Measurements from ENCODE around the gene FBN1.

The FBN1 gene

DNA sequence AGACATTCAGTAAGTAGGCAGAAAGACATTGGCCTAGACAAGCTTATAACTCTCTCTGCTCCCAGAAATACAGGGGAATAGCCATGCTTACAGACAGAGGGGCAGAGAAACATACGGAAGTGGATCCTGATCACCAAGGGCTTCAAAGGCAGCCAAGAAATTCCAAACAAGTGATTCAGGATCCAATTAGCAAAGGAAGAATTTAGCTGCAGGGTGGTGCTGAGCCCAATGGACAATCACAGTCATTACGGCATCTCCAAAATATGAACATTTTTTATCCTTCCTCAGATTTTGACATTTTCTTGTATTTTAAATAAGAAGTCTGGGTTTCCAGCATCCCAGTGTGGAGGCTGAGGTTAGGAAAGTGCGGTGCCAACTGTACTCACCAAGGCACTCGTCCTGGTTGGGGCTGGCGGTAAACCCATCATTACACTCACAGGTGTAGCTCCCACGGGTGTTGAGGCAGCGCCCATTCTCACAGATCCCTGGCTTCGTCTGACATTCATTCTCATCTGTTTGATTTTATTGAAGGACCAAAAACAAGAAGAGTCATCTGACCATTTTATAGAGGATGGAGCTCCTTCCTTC is 217.5 kb downstream of the FBN1 start:
- in situ Hi-C loops (cut with MboI; ENCODE audit: low sequenced_read_pairs): no loop called here
- no peaks in the 10 kb centered on the region for H3K9me3 ChIP-seq
- H3K4me1 ChIP-seq: no peaks in the 10 kb centered on the region
- no peak for DNase-seq (ENCODE audit: low spot score in 2 of 2)
- no peak overlapping the region for H3K4me3 ChIP-seq
- H3K27me3 ChIP-seq (ENCODE audit: low read depth): no peaks in the 10 kb centered on the region
- no peaks in the 10 kb centered on the region for H3K36me3 ChIP-seq (replicated peaks)

DNA sequence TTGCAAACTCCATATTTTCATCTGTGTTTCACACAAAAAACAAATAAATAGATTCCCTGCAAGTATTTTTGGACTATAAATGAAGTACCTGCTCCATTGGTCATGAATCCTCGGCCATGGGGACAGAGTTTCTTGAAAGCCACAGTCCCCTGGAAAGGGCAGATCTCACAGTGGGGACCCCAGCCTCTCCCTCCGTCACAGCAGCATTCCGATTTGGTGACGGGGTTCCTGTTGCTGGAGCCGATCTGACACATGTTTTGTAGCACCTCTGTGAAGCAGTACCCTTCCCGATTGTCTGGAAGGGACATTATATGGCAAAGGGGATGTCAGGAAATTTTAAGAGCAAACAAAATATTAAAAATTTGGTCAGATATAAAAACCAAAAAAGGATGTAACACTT is 218.0 kb downstream of the FBN1 start:
- in situ Hi-C loops (cut with MboI; ENCODE audit: low sequenced_read_pairs): no loop called here
- H3K36me3 ChIP-seq (replicated peaks): no peaks in the 10 kb centered on the region

DNA sequence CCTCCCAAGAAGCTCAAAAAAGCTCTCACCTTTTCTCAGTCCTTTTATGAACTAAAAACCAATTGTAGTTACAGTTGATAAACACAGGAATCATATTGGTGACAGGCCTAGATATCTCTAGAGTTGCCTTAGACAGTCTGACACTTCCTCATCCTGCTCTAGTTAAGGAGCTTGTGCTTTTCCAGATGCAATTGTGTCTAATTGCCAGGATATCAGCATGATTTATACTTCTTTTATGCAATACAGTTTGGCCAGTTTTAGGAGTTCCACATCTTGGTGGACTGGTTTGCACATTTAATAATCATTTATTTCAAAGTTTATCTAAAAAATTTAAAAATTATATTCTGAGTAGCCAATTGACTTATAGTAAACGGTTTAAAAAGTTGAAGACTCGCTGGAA is 218.6 kb downstream of the FBN1 start:
- Histone ChIP-seq H3K27me3 (ENCODE audit: low read depth) (no peaks in the 10 kb centered on the region), H3K9me3 (no peaks in the 10 kb centered on the region), H3K4me1 (no peaks in the 10 kb centered on the region), H3K4me3 (no peak overlapping the region), H3K36me3 (replicated peaks) (no peaks in the 10 kb centered on the region)
- in situ Hi-C loops (cut with MboI; ENCODE audit: low sequenced_read_pairs): no loop called here
- no peak for DNase-seq (ENCODE audit: low spot score in 2 of 2)

More for the DNA sequence above, 218.0 kb downstream of the FBN1 start:
- no peaks in the 10 kb centered on the region for H3K4me1 ChIP-seq
- no peak overlapping the region for H3K4me3 ChIP-seq
- H3K27me3 ChIP-seq (ENCODE audit: low read depth): no peaks in the 10 kb centered on the region
- no peaks in the 10 kb centered on the region for H3K9me3 ChIP-seq
- no peak for DNase-seq (ENCODE audit: low spot score in 2 of 2)

DNA sequence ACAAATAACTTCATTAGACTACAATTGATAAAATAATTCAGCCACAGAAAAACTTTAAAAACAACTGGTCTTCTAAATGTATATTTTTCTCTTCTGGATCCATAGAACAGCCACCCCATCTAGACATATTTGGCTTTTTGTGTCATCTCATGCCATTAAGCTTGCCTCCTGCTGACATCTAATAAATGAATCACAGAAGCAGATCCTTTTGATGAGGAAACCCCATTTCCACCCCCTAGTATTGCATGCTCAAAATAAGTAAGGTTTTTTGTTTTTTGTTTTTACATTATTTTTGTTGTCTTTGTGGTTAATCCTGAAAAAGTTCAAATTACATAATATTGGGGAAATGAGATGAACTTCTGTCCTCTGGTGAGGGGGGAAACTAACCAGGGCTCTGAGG is 219.5 kb downstream of the FBN1 start:
- Histone ChIP-seq H3K4me1 (no peaks in the 10 kb centered on the region), H3K27me3 (ENCODE audit: low read depth) (no peaks in the 10 kb centered on the region), H3K36me3 (replicated peaks) (no peaks in the 10 kb centered on the region), H3K9me3 (no peaks in the 10 kb centered on the region), H3K4me3 (no peak overlapping the region)
- in situ Hi-C loops (cut with MboI; ENCODE audit: low sequenced_read_pairs): no loop called here
- no peak for DNase-seq (ENCODE audit: low spot score in 2 of 2)

DNA sequence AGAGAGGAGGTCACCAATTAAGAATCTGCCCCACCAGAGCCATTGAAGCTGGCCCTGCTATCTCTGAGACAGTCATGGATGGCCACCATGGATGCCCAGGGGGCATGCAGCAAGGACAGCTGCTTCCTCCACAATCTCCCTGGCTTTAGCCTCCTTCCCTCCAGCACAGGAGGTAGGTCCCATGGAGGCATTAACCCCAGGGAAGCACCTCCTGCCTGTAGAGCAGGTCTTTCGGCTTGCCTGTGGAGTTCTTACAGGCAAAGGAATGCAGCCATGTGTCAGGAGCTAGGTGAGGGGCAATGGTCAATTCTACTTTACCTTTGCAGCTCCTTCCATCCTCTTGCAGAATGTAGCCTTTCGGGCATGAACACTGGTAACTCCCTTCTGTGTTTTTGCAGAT is 220.5 kb downstream of the FBN1 start:
- H3K4me1 ChIP-seq: no peaks in the 10 kb centered on the region
- no peak for DNase-seq (ENCODE audit: low spot score in 2 of 2)
- in situ Hi-C loops (cut with MboI; ENCODE audit: low sequenced_read_pairs): no loop called here
- no peaks in the 10 kb centered on the region for H3K27me3 ChIP-seq (ENCODE audit: low read depth)
- no peaks in the 10 kb centered on the region for H3K9me3 ChIP-seq
- H3K36me3 ChIP-seq (replicated peaks): no peaks in the 10 kb centered on the region
- H3K4me3 ChIP-seq: no peak overlapping the region

DNA sequence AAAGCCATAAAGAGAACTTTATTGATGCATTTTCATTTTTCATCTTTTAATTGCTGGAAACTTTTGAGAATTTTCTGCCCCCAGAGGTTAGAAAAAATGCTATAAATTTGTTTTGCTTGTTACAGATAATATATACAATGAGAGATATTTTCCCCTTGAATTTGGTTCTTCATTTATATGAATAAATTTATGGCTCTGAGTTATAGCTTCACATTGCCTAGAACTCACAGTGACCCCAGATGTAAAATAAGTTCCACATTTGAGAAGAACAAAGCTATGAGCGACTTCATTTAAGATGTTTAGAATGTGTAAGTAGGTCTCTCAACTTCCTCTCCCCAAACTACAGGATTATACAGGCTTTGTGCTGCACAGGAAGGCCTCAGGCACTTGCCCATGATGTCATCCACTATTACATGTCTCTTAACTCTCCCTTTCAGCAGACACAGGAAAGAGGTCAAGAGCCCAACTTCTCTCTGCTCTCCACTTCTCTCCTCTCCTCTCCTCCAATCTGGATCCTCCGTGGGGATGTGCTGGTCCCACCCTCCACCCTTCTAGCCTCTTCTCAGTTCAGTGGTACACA is 221.5 kb downstream of the FBN1 start:
- Histone ChIP-seq H3K4me1 (no peaks in the 10 kb centered on the region), H3K27me3 (ENCODE audit: low read depth) (no peaks in the 10 kb centered on the region), H3K9me3 (no peaks in the 10 kb centered on the region), H3K4me3 (no peak overlapping the region), H3K36me3 (replicated peaks) (no peaks in the 10 kb centered on the region)
- DNase-seq (ENCODE audit: low spot score in 2 of 2): no peak
- in situ Hi-C loops (cut with MboI; ENCODE audit: low sequenced_read_pairs): no loop called here

DNA sequence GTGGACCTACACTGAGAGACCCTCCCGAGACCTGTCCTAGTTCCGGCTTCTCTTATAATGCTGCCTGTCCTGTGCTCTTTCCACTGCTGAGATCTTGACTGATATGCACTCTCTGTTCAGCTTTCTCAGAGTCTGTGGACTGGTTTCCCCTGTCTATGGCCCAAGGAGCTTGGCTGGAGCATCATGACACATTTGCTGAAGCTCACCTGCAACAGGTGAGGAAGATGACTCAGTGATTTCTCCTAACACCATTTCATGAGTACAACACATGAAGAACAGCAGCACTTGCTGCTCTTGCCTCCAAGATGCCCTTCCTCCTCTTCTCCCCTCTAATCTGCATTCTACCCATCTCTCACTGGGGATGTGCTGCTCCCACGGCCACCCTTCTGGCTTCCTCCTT is 222.2 kb downstream of the FBN1 start:
- H3K4me3 ChIP-seq: no peak overlapping the region
- H3K4me1 ChIP-seq: no peaks in the 10 kb centered on the region
- no peaks in the 10 kb centered on the region for H3K9me3 ChIP-seq
- in situ Hi-C loops (cut with MboI; ENCODE audit: low sequenced_read_pairs): no loop called here
- no peaks in the 10 kb centered on the region for H3K36me3 ChIP-seq (replicated peaks)
- no peaks in the 10 kb centered on the region for H3K27me3 ChIP-seq (ENCODE audit: low read depth)
- no peak for DNase-seq (ENCODE audit: low spot score in 2 of 2)

DNA sequence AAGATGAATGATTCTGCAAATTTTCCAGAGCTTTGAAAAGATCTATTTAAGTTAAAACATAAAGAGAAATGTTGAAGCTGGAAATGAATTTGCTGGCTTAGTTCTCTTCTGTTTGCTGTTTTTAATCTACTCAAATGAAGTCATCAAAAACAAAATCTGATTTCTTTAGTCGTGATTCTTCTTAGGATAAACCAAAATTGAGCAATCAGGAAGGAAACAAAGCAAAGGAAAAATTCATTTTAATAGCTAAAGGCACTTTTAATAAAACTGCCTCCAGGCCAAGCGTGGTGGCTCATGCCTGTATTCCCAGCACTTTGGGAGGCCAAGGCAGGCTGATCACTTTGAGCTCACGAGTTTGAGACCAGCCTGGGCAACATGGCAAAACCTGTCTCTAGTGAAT is 223.1 kb downstream of the FBN1 start:
- Histone ChIP-seq H3K9me3 (no peaks in the 10 kb centered on the region), H3K27me3 (ENCODE audit: low read depth) (no peaks in the 10 kb centered on the region), H3K4me3 (no peak overlapping the region), H3K36me3 (replicated peaks) (no peaks in the 10 kb centered on the region), H3K4me1 (no peaks in the 10 kb centered on the region)
- DNase-seq (ENCODE audit: low spot score in 2 of 2): no peak
- in situ Hi-C loops (cut with MboI; ENCODE audit: low sequenced_read_pairs): no loop called here

DNA sequence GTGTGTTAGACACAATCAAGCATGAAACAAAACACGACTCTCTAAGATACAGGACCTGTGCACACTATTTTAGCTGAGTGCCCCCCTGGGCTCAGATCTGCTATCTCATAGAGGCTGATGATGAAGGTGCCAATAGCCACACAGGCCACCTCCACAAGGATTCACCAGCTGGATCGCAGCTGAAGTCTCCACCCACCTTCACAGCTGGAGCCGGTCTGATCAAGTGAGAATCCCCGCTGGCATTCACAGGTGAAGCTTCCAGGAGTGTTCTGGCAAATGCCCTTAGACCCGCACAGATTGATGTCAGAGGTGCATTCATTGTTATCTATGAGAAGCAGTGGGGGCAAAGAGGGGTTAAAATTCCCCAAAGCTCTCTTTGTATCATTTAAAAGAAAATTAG is 224.1 kb downstream of the FBN1 start:
- DNase-seq (ENCODE audit: low spot score in 2 of 2): no peak
- Histone ChIP-seq H3K27me3 (ENCODE audit: low read depth) (no peaks in the 10 kb centered on the region), H3K36me3 (replicated peaks) (no peaks in the 10 kb centered on the region), H3K4me3 (no peak overlapping the region), H3K4me1 (no peaks in the 10 kb centered on the region), H3K9me3 (no peaks in the 10 kb centered on the region)
- in situ Hi-C loops (cut with MboI; ENCODE audit: low sequenced_read_pairs): no loop called here

DNA sequence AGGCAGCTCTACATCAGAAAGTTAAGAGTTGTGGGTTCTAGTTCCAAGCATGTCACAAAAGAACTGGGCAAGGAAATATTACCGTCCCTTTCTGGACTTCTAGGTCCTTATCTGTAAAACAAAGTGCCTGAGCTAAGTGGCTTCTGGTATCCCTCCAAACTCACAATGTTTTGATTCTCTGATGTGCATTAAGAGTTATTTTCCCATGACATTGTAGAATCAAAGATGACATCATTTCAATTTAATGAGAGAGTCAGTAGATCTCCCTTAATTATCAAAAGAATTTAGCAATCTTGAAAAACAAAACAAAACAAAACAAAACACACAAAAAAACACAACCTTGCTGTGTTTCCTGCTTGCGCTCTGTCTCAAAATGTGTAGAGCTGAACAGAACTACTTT is 225.6 kb downstream of the FBN1 start:
- in situ Hi-C loops (cut with MboI; ENCODE audit: low sequenced_read_pairs): no loop called here
- Histone ChIP-seq H3K4me1 (no peaks in the 10 kb centered on the region), H3K36me3 (replicated peaks) (no peaks in the 10 kb centered on the region), H3K9me3 (no peaks in the 10 kb centered on the region), H3K4me3 (no peak overlapping the region), H3K27me3 (ENCODE audit: low read depth) (no peaks in the 10 kb centered on the region)
- no peak for DNase-seq (ENCODE audit: low spot score in 2 of 2)

DNA sequence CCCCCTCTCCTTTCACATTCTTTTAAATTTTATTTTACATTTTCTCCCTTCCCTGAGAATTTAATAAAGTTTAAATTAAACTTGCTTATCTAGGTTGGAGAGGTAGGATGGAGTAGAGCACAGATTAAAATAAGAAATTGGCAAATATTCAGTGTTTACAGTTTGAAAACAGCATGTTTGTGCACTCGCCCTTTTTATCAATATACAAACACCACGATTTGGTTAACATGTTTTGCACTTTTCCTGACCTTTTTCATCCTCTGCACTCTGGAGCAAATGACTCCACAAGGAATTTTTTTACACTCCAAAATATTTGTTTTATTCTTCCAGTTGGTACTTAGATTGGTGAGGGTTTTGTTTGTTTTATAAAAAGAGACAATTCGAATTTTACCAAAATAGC is 227.2 kb downstream of the FBN1 start:
- in situ Hi-C loops (cut with MboI; ENCODE audit: low sequenced_read_pairs): no loop called here
- no peaks in the 10 kb centered on the region for H3K27me3 ChIP-seq (ENCODE audit: low read depth)
- no peak overlapping the region for H3K4me3 ChIP-seq
- no peak for DNase-seq (ENCODE audit: low spot score in 2 of 2)
- H3K4me1 ChIP-seq: no peaks in the 10 kb centered on the region
- no peaks in the 10 kb centered on the region for H3K9me3 ChIP-seq
- no peaks in the 10 kb centered on the region for H3K36me3 ChIP-seq (replicated peaks)

DNA sequence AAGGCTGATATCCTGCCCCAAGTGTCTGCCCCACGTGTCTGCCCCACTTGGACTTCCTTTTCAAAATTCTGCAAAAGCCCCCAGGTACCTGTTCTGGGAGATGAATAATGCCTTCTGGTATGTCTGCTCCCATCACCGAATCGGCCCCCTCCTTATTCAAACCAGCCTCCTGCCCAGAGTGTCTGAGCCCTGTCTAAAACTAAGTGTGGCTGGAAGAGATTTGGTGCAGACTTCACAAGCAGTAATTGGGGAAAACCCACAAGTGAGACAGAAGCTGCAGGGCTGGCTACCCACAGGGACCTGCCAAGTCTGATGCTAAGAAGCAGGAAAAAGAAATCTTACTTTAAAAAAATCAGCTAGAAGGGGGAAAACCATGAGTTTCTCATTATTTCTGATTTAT is 229.2 kb downstream of the FBN1 start:
- no peak for DNase-seq (ENCODE audit: low spot score in 2 of 2)
- no peaks in the 10 kb centered on the region for H3K36me3 ChIP-seq (replicated peaks)
- H3K4me3 ChIP-seq: no peak overlapping the region
- no peaks in the 10 kb centered on the region for H3K4me1 ChIP-seq
- H3K27me3 ChIP-seq (ENCODE audit: low read depth): no peaks in the 10 kb centered on the region
- in situ Hi-C loops (cut with MboI; ENCODE audit: low sequenced_read_pairs): no loop called here
- H3K9me3 ChIP-seq: no peaks in the 10 kb centered on the region

DNA sequence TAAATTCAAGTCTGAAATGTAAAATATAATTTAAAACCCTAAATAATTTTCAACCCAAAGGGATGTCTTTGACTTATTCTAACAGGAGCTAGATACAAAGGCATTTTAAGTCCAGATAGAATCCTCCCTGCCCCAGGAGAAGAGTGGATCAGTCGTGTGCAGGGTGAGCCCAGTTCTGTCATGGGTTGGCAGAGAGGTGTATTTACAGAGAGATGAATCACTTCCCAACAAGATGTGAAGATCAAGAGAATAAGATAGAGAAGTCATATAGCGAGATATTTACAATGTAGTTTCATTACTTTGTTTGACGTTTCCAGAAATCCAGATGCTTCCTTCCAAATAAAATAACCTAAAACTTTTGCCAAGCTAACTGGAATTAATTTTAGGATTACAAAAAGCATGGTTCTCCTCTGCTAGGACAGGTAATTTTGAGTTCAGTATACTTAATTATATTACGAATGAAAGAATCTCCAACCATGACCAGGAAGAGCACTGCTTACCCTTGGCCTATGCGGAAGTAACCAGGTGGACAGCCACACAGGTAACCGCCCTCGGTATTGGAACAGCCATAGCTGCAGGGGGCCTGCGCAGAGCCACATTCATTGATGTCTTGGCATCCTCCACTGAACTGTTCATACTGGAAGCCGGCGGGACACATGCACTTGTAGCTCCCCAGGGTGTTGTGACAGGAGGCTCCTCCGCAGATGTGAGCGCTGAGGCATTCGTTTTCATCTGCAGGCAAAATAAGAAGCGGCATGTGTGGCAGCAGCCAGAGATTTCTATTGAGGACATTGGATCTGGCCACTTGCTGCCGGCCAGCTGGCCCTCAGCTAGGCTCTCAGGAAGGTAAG is 230.2 kb downstream of the FBN1 start:
- no peaks in the 10 kb centered on the region for H3K27me3 ChIP-seq (ENCODE audit: low read depth)
- H3K36me3 ChIP-seq (replicated peaks): no peaks in the 10 kb centered on the region
- H3K4me3 ChIP-seq: no peak overlapping the region
- in situ Hi-C loops (cut with MboI; ENCODE audit: low sequenced_read_pairs): no loop called here
- DNase-seq (ENCODE audit: low spot score in 2 of 2): no peak
- no peaks in the 10 kb centered on the region for H3K9me3 ChIP-seq
- no peaks in the 10 kb centered on the region for H3K4me1 ChIP-seq

DNA sequence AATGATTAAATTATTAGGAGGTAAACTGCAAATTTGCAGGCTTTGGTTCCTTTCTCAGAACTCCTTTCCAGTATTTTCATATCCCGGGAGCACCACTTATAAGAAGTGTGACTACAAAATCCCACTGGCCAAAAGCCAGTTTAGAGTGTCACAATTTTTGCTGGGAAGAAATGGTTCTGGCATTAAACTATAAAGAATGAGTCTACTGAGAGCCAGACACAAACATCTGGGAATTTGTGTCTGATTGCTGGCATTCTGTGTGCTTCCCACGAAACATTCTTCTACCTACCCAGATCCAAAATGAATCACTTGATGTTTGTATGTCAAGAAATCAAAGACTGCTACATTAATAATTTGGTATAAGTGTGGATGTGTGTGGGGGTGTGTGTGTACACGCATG is 231.5 kb downstream of the FBN1 start:
- in situ Hi-C loops (cut with MboI; ENCODE audit: low sequenced_read_pairs): no loop called here
- no peak for DNase-seq (ENCODE audit: low spot score in 2 of 2)
- Histone ChIP-seq H3K36me3 (replicated peaks) (no peaks in the 10 kb centered on the region), H3K4me1 (peaks cover under 1% of the 10 kb centered on the region; the same call in 1 of the 2 replicates), H3K9me3 (no peaks in the 10 kb centered on the region), H3K27me3 (ENCODE audit: low read depth) (no peaks in the 10 kb centered on the region), H3K4me3 (no peak overlapping the region)

All from HAP-1 (cell line).